ENCODE measurements around the gene MAML2. TPM values are rescaled to one million over a fixed set of nuclear protein-coding genes. Genes with fewer than 3 reads are reported as not detected.

MAML2 gene
- total RNA-seq = 10 to 100 TPM; 20.8 to 43.4 (median 34.2) TPM
- polyA plus RNA-seq = 1 to 10 TPM; 2.7 to 5.0 (median 3.0) TPM
- long read RNA-seq, donor 1, partial matches to known transcripts = 7 of 10 reads
- long read RNA-seq, donor 1, other reads (novel, unspliced or antisense) = 0 of 10 reads
- long read RNA-seq, donor 2, partial matches to known transcripts = 0 of 3 reads
- long read RNA-seq, donor 2, other reads (novel, unspliced or antisense) = 0 of 3 reads

GRCh38 chr11:96342961-96343711, at the start of gene MAML2:
Gene MAML2, minus strand, starts transcription at chr11:96343195. Its CDS starts 1,300 bp downstream, at chr11:96341895.
- Histone ChIP-seq H3K27me3 (replicated peaks in 1 of 7) (no peaks in the 10 kb centered on the region), H3K9me3 (no peaks in the 10 kb centered on the region), H3K27ac (peak within 1 kb of the TSS; percentile 71 to 90 (median 84)), H3K36me3 (no peaks in the 10 kb centered on the region), H3K4me1 (peaks cover 22 to 52% (median 38%) of the 10 kb centered on the region in 6 donors), H3K4me3 (peak within 1 kb of the TSS; percentile 55 to 84 (median 72))
- peak; percentile 98 for DNase-seq
- intact Hi-C loops (cut with DNase I; ENCODE audit: low total_unique reads) = loop anchor here (5.0 kb wide), 1 partner anchor 291 kb away; no protein-coding TSS in a partner anchor
- WGBS, 5 donors = 5 to 7% (median 6%) methylated on average over 30 to 31 of the region's 31 CpGs
- TF ChIP-seq POLR2A (IDR thresholded peaks at IDR 0.05) (peak in 1 of 3 donors; percentile 2), POLR2AphosphoS5 (IDR thresholded peaks at IDR 0.05) (peak; percentile 78 to 82 (median 80))
- TF ChIP-seq, protein P1, sequence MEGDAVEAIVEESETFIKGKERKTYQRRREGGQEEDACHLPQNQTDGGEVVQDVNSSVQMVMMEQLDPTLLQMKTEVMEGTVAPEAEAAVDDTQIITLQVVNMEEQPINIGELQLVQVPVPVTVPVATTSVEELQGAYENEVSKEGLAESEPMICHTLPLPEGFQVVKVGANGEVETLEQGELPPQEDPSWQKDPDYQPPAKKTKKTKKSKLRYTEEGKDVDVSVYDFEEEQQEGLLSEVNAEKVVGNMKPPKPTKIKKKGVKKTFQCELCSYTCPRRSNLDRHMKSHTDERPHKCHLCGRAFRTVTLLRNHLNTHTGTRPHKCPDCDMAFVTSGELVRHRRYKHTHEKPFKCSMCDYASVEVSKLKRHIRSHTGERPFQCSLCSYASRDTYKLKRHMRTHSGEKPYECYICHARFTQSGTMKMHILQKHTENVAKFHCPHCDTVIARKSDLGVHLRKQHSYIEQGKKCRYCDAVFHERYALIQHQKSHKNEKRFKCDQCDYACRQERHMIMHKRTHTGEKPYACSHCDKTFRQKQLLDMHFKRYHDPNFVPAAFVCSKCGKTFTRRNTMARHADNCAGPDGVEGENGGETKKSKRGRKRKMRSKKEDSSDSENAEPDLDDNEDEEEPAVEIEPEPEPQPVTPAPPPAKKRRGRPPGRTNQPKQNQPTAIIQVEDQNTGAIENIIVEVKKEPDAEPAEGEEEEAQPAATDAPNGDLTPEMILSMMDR (IDR thresholded peaks at IDR 0.05 in 8 of 11, conservative IDR thresholded peaks at IDR 0.05 in 3 of 11) = peak; percentile 88 to 99 (median 97)

GRCh38 chr11:96391698-96392307, 48.8 kb upstream of the MAML2 start:
- peaks cover 8 to 64% (median 27%) of the 10 kb centered on the region in 6 donors for H3K4me1 ChIP-seq
- intact Hi-C loops (cut with DNase I; ENCODE audit: low total_unique reads) = no loop called here
- no peak for TF ChIP-seq POLR2AphosphoS5 (IDR thresholded peaks at IDR 0.05)
- TF ChIP-seq, protein P1 (IDR thresholded peaks at IDR 0.05 in 8 of 11, conservative IDR thresholded peaks at IDR 0.05 in 3 of 11) = no peak
- no peak for TF ChIP-seq POLR2A (IDR thresholded peaks at IDR 0.05)
- no peak overlapping the region for H3K27ac ChIP-seq
- no peak overlapping the region for H3K4me3 ChIP-seq
- WGBS, 5 donors = 96 to 99% (median 98%) methylated on average over 3 of the region's 3 CpGs
- no peaks in the 10 kb centered on the region for H3K27me3 ChIP-seq (replicated peaks in 1 of 7)
- H3K9me3 ChIP-seq = no peaks in the 10 kb centered on the region
- H3K36me3 ChIP-seq = peaks cover 0 to 4% (median 0%) of the 10 kb centered on the region in 6 donors
- DNase-seq = no peak

DNA sequence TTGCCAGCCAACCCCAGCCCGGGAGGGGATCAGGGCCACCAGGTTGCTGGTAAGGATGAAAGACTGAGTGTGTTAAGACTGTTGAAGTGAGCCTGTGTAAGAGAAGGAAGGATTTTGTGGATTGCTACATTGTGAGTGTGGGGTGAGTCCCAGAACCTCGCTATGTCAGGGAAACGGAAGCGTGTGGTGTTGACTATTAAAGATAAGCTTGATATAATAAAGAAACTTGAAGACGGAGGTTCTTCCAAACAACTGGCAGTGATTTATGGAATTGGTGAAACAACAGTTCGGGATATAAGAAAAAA, 47.4 kb upstream of the MAML2 start:
- no peak for DNase-seq
- TF ChIP-seq POLR2AphosphoS5 (IDR thresholded peaks at IDR 0.05) (no peak), POLR2A (IDR thresholded peaks at IDR 0.05) (no peak)
- TF ChIP-seq, protein P1 (IDR thresholded peaks at IDR 0.05 in 8 of 11, conservative IDR thresholded peaks at IDR 0.05 in 3 of 11) = no peak
- H3K27ac ChIP-seq = peak overlapping the region; percentile 83 to 96 (median 91)
- no peaks in the 10 kb centered on the region for H3K27me3 ChIP-seq (replicated peaks in 1 of 7)
- H3K36me3 ChIP-seq = peaks cover 0 to 10% (median 0%) of the 10 kb centered on the region in 6 donors
- intact Hi-C loops (cut with DNase I; ENCODE audit: low total_unique reads) = no loop called here
- WGBS, 5 donors = 11 to 25% (median 13%) methylated on average over 6 of the region's 6 CpGs
- H3K9me3 ChIP-seq = no peaks in the 10 kb centered on the region
- peak overlapping the region; percentile 82 to 93 (median 90) for H3K4me3 ChIP-seq
- H3K4me1 ChIP-seq = peaks cover 8 to 77% (median 29%) of the 10 kb centered on the region in 6 donors

Data from spleen (tissue), 13 donors.